Stimulated activated CD4-positive, alpha-beta T cell treated with anti-CD3 and anti-CD28 coated beads, Interleukin-12 subunit alpha, Interleukin-12 subunit beta, amount 100 ng/mL, for 48 hours (primary cell): ENCODE results near the gene IRS1.

ENCODE experiments used
- DNase-seq, 3 donors: peaks; one replicate each; pipeline ENCODE4 v3.0.0-alpha.2; 2020; ENCODE audit warnings: low read depth in 2 of 3, low spot score in 1 of 3

Gene IRS1

GRCh38 chr2:226728996-226729395, 70.6 kb downstream of the IRS1 start:
- no peak for DNase-seq

DNA sequence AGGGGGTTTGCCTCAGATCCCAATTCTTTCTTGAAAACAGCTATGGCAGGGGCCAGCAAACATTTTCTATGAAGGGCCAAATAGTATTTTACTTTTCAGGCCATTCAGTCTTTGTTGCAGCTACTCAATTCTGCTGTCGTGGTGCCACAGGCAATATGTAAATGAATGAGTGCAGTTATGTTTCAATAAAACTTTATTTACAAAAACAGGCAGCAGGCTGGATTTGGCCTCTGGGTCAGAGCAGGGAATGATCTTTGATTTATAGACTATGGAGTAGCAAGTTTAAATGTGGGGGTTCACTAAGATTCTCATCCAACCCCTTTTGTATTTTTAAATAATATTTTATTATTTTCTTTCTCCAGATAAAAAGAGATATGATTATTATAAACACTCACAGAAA, 72.4 kb downstream of the IRS1 start:
- DNase-seq: no peak

GRCh38 chr2:226726546-226726945, 73.1 kb downstream of the IRS1 start:
- DNase-seq: no peak

DNA sequence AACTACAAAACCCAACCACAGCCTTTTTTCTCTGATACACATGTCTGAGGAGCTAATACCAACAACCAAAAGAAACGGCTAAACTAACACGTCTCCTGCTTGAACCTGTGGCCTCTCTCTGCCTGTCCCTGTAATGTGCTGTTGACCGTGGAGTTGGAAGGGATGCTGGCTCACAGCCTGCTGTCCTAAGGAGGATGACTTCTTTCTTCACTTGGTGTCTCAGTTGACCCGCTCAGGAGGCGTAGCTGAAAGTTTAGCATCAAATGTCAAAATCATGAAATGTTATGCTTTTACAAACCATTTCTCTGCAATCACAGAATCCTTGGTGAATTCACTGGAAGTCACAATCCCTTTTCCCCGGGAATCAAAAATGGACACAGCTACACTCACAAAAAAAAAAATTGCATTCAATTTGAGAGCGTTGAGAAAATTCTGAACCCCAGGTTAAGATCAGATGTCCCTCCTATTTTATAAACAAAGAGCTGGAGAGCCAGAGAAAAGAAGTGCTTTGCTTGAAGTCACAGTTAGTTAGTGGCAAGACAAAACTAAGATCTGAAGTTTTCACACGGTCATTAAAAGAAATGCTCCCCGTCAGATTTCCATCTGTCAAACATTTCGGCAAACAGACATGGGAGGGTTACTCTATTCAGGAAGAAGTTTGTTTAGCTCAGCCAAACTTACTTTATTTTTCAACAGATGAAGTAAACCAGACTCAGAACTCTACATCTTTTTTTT, 74.3 kb downstream of the IRS1 start:
- DNase-seq: no peak

DNA sequence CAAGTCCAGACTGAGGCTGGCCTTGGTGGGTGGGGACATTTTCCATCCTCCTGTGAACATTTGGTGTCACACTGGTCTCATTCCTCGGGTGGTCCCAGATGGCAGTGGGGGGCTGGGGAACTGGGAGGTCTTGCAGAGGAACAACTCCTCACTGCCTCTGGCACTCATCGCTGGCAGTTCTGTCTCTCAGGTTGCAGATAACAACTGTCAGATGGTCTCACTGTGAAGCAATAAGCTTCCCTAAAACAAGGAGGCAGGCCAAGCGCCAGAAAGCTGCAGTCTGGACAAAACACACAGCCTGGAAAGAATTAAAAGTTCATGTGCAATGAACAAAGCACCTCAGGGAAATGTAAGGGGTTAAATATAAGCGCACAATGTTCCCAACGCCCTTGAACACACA, 78.1 kb downstream of the IRS1 start:
- DNase-seq: no peak

- DNase-seq: no peak
These were observed 78.7 kb downstream of the IRS1 start for GRCh38 chr2:226720948-226721347.

GRCh38 chr2:226717719-226718118, 81.9 kb downstream of the IRS1 start:
- DNase-seq: no peak

GRCh38 chr2:226716126-226716525, 83.5 kb downstream of the IRS1 start:
- DNase-seq: no peak

DNA sequence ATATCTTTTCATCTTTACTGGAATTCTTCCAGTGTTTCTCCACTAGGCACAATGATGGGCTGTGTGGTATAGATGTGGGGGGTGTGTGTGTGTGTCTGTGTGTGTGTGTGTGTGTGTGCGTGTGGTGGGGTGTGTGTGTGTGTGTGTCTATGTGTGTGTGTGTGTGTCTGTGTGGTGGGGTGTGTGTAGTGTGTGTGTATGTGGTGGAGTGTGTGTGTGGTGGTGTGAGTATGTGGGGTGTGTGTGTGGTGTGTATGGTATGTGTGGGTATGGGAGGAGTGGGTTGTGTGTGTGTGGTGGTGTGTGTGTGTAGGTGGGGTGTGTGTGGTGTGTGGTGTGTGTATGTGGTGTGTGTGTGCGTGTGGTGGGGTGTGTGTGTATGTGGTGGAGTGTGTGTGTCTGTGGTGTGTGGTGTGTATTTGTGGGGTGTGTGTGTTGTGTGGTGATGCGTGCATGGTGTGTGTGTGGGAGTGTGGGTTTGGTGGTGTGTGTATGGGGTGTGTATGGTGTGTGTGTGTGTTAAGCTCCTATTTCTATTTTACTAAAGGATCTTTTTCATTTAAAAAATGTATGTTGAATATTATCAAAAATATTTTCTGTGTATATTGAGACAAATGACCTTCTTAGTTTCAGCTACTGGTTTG, 84.2 kb downstream of the IRS1 start:
- DNase-seq: no peak

GRCh38 chr2:226712941-226713340, 86.7 kb downstream of the IRS1 start:
- no peak for DNase-seq

DNA sequence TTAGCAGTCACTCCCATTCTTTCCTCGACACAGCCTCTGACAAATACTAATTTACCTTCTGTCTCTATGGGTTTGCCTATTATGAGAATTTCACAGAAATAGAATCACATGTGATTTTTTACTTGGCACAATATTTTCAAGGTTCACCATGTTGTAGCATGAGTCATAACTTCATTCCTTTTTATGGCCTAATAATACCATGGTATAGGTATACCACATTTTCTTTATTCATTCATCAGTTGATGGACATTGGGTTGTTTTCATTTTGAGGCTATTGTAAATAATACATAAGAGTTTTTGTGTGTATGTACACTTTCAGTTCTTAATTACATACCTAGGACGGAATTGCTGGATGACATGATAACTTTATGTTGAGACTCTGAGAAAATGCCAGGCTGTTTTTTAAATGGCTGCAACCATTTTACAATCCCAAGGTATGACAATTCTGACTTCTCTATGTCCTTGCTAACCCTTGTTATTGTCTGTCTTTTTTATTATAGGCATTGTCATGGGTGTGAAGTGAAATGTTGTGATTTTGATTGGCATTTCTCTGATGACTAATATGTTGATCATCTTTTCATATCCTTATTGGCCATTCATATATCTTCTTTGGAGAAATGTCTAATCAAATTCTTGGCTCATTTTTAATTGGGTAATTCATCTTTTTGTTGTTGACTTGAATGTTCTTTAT, 87.9 kb downstream of the IRS1 start:
- DNase-seq: no peak

GRCh38 chr2:226707499-226707898, 92.1 kb downstream of the IRS1 start:
- no peak for DNase-seq

GRCh38 chr2:226705965-226706364, 93.7 kb downstream of the IRS1 start:
- no peak for DNase-seq

DNA sequence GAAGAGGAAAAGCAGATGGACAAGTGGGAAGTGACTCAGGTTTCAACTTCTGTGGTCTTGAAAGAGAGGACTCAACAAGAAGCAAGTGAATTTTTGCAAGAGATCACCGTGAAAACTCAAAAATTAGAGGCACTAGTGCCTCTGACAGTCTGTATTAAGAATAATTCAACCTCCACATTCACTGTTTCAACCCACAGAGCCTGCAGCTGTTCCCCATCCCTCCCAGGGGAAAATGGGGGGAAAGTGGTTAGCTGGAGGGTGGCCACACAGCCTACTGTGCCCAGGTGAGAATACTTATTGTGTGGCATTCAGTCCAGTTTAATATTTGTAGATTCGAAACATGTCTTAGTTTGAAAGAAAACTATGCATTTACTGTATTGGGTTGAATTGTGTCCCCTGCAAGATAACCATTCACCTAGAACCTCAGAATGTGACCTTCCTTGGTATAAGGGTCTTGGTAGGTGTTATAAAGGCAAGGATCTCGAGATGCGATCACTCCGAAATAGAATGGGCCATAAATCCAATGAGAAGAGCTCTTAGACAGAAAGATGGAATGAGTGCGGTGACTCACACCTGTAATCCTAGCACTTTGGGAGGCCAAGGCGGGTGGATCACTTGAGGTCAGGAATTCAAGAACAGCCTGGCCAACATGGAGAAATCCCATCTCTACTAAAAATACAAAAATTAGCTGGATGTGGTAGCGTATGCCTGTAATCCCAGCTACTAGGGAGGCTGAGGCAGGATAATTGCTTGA, 94.3 kb downstream of the IRS1 start:
- DNase-seq: no peak

DNA sequence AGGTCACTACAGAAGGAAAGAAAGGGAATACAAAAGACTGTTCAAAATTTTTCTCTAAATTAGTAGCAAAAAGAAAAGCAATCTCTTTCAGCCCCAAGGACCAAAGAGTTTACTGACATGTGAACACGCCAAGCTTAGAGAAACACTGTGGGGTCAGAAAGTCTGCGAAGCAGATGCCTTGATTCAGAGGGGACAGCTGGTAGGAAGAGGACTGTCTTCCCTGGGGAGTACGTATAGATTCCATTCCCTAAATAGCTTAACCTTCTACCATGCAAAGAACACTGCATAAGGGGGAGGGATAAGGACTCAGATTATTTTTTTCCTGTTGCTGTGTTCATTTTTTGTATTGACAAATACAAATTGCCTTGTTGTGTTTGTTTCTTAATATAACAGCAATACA, 96.1 kb downstream of the IRS1 start:
- DNase-seq: no peak

DNA sequence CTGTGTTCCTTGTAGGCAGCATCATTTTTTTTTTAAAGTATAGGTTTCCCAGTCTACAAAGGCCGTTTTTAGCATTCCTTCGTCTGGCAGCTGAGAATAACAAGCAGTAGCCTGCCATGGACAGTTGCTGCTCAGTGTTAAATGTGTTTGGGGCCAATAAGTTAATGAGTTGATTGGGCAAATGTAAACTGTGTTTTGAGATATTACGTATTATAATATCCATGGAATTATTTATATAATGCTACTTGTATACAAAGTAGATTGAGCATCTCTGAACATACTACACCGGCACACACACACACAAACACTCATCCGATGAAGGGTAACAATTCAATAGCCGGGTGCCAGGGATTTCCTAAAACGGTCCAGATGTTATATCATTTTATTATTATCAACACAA, 97.2 kb downstream of the IRS1 start:
- DNase-seq: no peak

- DNase-seq: no peak
These were observed 98.6 kb downstream of the IRS1 start for GRCh38 chr2:226701052-226701451.

DNA sequence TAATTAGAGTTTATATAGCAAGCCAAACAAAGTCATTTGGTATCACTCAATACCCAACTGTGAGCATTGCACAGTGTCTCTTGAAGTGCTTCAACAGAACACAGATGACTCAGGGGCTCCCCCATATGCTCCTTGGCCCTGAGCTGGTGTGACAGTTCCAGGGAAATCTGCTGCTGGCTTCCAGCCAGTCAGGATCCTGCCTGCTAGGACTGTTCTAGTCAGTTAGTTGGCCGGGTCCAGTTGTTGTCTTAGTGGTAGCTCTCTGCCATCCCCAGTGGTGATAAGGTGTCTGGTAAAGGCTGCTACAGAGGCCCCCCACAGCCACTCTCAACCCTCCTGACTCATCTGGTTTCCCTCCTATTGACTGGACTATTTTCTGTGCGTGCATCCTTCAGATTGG, 100.3 kb downstream of the IRS1 start:
- DNase-seq: no peak

GRCh38 chr2:226698671-226699070, 100.9 kb downstream of the IRS1 start:
- no peak for DNase-seq

DNA sequence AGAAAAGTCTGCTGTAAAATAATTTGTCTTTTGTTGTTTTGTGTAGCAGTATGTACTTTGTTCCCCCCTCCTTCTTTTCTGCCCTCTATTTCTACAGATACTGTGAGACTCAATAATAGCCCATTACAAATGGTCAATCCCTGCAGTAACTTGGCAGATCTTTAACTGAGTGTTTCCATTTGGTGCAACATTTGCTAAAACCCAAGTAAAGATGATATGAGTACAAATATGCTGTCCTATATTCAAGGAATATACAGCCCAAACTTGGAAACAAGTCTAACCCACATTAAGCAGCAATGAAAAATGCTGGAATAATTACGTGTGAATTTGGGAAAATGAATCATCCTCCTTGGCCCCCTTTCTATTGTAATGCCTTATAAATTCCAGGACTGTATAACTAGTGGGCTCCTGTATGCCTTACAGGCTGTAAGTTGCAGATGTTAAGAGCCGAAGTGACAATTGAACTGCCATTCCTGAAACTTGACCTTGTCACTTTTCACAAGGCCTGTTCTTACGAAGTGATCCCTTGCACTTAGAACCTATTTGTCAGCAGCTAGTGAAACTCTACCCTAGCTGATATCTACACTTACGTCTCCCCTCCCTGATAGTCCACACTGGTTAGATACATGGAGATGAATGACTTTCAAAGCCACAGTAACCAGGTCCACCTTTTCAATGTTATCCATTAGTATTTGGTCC, 104.9 kb downstream of the IRS1 start:
- no peak for DNase-seq

- no peak for DNase-seq
These were observed 105.5 kb downstream of the IRS1 start for GRCh38 chr2:226694149-226694548.
